Activated CD4-positive, alpha-beta T cell treated with anti-CD3 and anti-CD28 coated beads, Interleukin-2, amount 50 U/mL, for 1 hour (primary cell): ENCODE measurements around the gene CEP85.

Experiments
- DNase-seq: peaks from one replicate; pipeline ENCODE4 v3.0.0-alpha.2; 2020

Gene CEP85

DNA sequence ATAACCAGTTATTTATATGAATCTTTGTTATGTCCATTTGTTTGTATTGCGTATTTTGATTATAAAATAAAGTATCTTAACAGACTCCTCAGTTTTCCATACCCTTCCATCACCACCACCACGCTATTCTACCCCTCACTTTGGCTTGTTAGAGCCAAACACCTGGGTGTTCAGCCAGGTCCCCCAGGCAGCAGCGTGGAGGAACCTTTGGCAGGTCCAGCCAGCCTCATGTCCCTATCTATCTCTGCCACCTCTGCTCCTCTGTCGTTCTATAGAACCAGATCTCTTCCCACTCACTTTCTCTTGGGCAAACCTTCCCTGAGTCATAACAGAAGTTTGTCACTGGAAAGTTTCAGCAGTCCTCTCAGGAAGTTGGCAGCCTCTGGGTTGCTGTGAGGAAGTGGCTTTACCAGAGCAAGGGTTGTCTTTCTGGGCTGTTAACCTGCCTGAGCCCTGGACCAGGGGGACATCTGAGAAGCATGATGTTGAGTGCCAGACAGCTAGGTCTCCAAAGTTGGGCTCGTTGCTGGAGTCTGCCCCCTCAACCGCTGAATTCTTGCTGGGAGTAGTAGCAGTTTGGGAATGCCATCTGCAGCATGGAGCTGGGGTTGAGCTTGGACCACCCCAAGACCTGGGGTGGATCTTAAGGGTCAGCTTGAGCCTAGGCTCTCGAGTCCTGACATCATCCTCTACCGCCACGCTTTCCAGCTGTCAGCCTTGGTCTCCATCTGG, 44.9 kb downstream of the CEP85 start:
- DNase-seq = no peak

DNA sequence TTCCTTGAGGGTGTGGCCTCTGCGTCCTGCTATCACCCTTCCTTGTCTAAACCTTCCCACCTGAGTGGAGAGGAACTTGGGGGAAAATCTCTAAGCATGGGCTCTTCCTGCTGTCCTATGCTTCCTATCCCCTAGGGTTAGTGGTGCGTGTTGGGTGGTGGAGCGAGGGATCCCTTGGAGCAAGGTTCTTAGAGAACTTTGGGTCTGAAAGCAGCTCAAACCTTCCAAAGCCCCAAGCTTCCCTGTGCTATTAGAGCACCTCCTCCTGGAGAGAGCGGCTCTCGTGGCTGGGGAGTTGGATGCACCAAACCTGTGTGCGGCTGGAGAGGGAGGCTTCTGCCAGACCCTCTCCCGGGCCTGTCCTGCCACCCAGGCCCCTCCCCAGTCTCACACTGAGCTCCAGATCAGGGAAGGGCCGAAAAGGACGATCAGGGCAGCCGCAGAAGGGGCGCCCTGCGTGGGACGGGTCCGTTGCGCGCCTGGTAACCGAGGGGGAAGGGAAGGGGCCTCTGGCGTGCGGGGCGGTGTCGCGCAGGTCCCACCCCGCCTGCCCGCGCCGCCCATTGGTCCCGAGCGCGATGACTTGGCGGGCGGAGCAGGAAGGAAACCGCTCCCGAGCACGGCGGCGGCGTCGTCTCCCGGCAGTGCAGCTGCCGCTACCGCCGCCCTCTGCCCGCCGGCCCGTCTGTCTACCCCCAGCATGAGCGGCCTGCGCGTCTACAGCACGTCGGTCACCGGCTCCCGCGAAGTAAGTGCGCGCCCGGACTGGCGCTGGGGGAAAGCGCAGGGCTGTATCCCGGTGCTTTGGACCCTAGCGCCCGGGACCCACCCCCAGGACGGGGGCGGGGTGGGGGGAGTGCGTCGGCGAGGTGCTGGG, 45.7 kb downstream of the CEP85 start, which contains the start of gene SH3BGRL3:
Gene SH3BGRL3 (plus strand): TSS at position 631 of the 877 bp plus-strand sequence. CDS start 70 bp downstream, at position 701.
- peak; percentile 86 for DNase-seq

DNA sequence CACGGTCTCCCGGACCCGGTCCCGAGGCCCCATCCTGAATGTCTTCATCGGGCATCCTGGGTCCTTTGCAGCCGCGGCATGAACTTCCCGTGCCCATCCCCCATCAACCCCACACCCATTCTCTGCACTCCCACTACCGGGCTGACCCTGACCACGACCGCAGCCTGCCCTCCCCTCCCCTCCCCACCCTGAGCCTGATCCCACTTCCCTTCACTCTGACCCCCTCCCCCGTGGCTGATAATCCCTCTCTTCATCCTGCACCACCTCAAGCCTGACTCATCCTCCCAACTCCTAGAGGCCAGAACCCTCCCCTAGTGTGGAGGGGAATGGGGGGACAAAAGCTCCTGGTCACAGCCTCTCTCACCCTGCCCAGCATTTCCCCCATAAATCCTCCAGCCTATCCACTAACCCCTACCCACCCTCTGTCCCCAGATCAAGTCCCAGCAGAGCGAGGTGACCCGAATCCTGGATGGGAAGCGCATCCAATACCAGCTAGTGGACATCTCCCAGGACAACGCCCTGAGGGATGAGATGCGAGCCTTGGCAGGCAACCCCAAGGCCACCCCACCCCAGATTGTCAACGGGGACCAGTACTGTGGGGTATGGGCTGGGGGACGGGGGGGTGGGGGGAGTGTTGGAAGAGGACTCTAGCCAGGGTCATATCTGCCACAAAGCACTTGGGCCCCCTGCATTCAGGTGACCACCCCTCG, 46.5 kb downstream of the CEP85 start:
- DNase-seq = no peak

DNA sequence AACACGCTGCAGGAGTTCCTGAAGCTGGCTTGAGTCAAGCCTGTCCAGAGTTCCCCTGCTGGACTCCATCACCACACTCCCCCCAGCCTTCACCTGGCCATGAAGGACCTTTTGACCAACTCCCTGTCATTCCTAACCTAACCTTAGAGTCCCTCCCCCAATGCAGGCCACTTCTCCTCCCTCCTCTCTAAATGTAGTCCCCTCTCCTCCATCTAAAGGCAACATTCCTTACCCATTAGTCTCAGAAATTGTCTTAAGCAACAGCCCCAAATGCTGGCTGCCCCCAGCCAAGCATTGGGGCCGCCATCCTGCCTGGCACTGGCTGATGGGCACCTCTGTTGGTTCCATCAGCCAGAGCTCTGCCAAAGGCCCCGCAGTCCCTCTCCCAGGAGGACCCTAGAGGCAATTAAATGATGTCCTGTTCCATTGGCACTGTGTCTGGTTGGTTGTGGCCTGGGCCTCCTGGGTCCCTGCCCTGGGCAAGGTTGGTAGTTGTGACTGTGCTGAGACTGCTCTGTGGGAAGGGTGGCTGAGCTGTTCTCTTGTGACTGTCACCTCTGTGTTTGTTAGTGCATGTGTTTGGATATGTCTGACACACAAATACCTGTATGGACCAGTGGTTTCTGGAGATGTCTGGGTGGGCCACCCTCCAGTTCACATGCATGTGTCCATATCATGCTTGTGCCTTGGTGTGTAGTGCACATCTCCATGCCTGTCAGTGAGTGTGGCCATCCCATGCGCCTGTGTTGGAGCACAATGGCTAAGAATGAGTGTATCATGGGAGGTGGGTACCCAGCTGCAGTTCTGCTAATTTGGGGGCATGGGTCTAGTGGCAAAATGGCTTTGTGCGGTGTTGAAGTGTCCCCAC, 47.3 kb downstream of the CEP85 start:
- DNase-seq = no peak

DNA sequence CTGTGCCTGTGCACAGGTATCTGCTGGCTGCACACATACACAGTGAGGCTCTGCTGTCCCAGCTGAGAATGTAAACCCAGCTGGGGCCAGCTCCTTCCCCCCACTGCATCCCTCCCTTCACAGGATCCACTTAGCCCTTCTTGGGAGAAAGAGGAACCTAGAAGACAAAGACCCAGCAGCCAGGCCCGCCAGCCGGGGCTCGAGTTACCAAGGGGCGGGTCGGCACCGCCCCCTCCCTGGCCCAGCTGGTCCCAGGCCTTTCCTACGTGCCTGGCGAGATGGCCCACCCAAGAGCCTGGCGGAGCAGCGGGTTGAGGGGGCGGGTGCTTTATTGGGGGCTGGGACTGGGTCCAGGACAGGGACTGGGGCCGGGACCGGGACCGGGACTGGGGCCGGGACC, 48.0 kb downstream of the CEP85 start:
- no peak for DNase-seq

DNA sequence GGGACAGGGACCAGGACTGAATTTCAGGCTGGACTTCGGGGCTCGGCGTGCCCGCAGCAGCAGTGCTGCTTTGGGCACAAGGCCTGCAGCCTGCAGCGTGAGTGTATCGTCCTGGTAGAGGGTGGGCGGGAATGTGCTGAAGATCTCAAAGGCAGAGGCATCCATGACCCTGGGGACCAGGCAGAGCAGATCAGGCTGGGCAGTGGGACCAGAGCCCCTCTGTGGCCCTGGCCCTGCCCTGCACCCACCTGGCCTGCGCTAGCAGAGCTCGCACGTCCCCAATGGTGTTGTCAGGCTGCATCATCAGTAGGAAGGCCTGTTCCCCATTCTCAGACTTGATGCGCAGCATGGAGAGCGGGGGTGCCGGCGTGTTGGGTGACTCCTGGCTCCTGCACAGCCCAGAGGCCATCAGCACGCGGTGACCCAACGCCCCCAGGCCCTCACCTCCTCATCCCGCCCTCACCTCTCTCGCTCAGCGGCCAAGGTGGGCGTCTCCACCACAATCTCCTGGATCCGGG, 48.5 kb downstream of the CEP85 start:
- DNase-seq = no peak

DNA sequence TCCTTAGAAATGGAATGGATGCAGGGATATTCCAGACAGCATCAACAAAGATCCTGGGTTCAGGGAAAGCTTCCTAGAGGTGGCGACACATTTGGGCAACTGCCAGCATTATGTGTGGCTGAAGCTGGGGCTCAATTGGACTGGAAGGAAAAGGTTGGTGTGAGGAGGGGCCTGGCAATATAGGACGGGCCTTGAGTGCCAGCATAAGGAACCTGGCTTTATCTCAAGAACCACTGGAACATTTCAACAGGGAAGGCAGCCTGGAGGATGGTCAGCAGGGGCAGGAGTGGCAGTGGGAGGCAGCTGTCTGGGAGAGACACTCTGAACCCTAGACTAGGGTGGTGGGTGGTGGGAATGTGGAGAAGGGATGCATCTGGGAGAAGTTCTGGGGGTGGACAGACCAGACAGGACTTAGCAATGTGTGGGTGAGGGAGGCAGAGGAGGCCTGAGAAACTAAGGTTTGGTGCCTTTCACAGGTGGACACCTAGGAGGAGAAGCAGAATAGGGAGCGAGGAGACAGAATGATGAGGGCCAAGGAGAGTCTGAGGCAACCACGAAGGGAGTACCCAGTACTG, 49.4 kb downstream of the CEP85 start:
- DNase-seq = no peak

DNA sequence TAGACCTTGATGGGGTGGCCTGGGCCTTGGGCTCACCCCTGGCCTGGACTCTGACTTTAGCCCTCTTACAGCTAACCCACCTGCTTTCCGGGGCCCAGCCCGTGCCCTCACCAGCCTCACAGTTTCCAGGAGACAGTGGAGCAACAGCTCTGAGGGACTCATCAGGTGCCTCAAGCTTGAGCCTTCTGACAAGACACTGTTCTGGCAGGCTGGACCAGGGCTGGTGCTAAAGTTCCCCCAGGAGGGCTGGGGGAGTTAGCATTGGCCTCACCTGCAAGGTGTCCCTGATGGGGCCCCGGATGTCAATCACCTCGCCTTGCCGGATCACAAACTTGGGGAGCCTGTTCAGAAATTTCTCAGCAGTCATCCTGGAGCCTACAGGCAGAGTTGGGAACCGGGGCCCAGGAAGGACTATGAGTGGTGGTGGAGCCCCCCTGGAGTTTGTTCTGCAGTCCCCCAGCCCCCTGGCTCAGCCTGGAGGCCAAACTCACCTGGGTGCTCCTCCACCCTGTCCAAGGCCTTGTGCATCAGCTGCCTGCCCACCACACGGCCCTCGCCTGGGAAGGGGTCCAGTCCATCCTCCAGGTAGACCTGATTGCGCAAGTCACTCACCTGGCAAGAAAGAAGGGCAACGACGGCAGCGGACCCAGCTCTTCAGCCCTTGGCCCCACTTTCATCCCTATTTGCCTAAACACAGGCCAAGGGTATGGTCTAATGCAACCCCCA, 50.0 kb downstream of the CEP85 start:
- no peak for DNase-seq

DNA sequence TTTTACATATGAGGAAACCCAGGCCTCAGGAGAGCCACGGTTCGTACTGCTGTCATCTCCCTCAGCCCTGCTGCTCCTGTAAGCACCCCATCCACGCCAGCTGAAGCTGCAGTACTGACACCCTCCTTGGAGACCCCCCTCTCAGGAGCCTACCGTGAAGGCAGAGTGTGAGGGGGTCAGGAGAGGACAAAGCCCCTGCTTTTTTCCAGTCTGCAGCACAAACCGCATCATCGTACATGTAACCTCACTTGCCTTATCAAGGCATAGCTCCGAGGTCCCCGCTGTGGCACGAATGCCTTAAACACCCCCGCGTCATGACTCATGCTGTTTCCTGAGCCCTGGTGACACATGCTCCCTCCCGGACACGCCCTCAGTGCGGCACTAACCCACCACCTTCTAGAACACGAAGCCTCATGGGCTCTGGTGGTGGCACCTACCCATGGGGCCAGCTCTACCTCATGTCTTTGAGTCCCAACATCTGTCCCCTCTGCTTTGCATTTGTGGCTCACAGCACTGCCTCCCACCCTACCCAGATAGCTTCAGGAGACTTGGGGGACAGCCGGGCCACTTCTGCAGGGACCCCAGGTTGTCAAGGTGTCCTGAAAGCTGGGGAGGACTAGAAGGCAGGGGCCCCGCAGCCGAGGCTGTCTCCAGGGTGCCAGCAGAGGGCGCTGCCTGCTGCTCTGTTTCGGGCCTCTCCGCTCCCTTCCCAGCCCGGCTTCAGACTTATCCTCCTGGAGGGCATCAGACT, 50.8 kb downstream of the CEP85 start:
- DNase-seq = peak; percentile 94

DNA sequence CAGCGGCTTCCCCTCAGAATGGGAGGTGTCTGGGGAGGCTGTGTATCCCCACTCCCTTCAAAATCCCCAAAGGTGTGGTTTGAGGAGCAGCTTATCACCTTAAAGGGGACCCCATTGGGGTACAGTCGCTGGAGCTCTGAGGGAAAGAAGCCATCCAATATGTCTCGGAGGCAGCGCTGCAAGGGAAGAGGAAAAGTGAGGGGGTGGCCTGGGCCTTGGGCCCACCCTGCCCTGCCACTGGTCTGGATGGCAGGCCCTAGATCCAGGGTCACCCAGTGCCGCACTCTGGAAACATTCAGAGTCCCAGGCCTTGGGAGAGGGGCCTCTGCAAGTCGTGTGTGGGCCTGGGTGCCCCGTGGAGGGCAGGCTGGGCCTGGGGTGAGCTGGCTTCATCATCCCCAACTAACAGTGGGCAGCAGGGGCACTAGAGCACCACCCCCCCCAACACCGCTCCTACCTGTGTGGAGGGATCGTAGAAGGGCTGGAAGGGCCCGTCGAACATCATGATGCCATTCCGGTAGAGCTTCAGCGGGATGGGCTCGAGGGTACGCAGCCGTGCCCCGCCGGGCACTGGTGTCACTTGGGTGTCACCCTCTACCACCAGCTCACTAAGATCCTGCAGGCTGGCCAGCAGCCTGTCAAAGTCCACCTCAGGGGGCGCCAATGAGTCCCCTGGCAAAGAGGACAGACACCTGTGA, 51.5 kb downstream of the CEP85 start:
- DNase-seq = no peak

DNA sequence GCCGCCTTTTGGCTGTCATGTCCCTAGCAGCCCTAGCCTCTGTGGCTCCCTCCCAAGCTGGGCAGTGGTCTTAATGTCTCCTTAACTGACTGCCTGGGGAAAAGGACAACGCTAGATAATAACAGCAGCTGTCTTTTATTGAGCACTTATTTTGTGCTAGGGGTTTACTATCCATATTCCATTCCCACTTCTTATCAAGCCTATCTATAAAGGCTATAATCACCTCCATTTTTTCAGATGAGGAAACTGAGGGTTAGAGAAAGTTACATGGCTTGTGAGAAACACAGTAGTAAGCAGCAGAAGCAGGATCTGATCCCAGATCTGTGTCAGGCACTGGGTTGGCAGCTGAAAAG, 52.0 kb downstream of the CEP85 start:
- DNase-seq = no peak

DNA sequence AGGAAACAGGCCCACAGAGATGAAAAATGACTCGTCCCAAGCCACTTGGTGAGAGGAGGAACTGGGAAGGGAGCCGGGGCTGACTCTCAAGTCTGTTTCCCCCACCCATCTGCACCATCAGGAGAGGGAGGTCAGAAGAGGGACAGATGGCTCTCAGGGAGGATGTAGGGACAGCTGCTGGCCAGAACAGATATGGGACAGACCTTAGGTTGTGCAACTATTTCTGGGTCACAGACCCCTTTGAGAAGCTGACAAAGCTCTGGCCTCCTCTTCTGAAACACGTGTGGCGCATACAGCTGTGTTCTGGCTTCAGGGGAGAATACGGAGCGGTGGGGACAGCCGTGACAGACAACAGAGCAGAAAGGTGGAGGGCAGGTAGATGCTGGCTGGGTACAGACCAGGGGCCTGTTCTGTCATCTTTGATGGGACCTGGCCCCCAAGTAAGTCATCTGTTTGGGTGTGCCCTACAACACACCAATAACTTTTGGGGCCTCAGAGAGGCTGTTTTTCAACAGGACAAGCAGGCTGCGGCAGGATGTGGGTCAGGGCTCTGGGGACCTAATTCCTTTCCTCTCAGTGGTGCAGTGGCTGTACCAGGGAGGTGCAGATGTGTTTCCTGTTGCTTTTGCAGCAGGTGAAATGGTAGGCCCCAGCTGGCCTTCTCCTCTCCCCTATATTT, 53.2 kb downstream of the CEP85 start:
- peak; percentile 71 for DNase-seq

DNA sequence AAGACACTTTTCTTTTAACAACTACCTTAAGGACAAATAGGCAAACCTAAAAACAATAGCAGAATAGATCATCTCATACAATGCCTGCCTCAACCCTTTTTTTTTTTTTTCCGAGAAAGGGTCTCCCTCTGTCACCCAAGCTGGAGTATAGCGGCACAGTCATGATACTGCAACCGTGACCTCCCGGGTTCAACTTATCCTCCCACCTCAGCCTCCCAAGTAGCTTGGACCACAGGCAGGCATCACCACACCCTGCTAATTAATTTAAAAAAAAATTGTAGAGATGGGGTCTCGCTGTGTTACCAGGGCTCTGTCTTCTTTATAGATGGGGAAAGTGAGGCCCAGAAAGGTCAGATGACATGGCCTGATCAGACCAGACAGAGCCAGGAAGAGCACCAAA, 53.8 kb downstream of the CEP85 start:
- DNase-seq = no peak

DNA sequence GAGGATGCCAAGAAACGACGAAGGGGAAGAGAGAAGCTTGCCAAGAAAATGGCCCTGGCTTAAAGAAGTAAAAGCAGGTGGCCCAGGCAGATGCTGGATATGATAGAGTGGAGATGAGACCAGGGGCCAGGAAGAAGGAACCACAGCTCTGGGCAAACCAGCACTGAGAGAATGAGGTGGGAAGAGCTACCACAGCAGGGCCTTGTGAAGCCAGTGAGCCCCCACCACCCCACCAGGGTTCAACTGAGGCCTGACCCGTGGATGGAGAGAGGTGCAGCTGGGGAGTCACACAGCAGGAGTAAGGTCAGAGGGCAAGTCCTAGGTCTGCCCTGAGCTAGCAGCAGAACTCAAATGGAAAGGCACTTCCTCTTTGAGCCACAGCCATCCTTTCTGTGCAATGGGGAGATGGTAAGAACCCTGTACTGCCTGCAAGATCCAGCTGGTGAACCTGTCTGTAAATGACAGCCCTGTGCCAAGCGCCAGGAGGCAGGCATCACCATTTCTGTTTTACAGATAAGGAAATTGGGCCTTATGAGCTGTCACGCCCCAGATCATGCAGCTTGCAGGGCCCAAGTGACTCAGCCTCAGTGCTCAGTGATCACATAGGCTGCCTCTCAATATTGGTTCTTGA, 54.4 kb downstream of the CEP85 start:
- DNase-seq = peak; percentile 59

DNA sequence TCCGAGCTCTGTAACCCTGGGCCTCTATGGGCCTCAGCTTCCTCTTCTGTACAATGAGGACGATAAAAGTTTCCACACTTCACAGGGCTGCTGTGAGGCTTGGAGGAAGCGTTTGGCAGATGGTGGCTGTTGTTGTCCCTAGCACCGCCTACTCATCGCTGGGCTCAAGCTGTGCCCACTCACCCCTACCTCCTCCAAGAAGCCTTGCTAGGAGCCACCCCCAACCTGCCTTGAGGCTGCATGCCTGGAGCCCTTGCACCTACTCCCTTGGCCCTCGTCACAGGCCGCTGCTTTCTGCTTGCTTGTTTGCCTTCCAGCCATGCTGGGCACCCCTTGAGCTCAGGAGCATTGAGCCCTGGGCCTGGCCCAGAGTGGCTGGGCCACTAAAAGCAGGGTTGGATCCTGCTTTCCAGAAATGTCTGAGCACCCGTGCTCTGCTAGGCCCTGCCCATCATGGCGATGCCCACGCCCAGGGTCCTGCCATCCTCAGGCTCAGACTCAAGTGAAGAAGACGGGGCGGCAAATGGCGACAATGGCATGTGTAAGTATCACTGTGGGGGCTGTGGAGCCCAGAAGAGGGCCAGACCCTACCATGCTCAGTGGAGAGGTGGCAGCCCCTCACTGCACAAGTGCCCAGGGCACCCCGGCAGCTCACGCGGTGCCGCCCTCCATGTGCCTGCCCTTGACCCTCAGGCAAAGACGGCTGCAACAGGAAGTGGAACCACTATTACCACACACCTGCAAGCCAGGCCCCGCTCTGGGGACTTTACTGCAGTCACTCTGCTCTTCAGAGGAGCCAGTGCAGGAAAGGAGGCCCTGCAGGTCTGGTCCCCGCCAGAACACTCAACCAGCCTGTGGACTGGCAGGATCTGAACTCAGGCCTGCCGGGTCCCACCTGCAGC, 55.4 kb downstream of the CEP85 start:
- DNase-seq = no peak

DNA sequence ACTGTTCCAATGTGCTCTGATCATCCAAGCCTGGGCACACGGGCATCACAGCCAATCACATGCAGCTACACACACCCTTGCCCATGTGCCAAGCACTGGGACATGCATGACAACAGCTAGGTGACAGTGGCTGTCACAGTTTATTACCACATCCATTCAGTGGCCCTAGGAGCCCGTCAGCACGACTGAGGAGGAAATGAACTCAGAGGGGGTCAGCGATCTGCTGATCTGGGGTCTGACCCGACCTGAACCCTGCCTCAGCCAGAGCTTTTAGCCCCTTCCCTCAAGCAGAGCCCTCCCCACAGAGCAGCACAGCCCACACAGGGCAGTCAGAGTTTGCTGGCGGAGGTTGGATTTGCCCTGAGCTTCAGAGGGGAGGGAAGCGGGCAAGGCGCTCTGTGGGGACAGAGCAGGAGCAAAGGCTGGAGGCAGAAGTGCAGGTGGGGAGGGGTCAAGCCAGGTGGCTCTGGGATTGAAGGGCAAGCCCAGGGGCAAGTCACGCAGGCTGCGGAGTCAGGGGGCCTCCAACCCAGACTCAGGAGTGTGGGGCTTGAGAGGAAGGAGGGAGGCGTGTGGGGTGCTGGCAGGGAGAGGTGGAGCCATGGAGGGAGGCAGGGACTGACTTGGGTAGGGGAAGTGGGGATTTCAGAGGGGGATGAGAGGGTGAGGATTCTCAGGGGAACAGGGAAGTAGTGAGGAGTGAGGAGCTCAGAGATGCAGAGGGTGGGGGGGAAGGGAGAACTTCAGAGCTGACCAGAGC, 56.3 kb downstream of the CEP85 start:
- DNase-seq = no peak

DNA sequence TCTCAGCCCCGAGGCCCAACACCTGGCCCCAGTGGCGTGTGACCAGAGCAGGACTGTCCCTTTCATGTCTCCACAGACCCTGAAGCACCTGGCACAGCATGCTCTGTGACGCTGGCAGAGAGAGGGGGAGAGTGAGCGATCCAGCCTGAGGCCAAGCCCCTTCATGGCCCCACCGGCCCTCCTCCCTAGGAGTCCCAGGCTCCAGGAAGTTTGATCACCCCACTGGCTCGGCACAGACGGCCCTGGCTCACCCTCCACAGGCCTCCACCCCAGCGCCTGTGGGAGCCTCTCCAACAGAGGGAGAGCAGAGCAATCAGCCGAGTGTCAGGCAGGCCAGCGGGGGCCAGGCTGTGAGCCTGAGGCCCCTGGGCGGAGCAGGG, 56.9 kb downstream of the CEP85 start:
- DNase-seq = no peak
